ENCODE results near the gene CYBC1.

Gene CYBC1

GRCh38 chr17:82441691-82442487 lies 8.7 kb downstream of the CYBC1 start:
- H3K4me3 ChIP-seq (ENCODE audit: low read depth, low read length), result no peak overlapping the region
- TF ChIP-seq CTCF (IDR thresholded peaks at IDR 0.05; ENCODE audit: borderline replicate concordance, insufficient read depth, low read depth, low read length), result no peak

- TF ChIP-seq CTCF (IDR thresholded peaks at IDR 0.05; ENCODE audit: borderline replicate concordance, insufficient read depth, low read depth, low read length), result no peak
- H3K4me3 ChIP-seq (ENCODE audit: low read depth, low read length), result no peak overlapping the region
These were observed 9.4 kb downstream of the CYBC1 start for GRCh38 chr17:82440991-82441627.

- H3K4me3 ChIP-seq (ENCODE audit: low read depth, low read length), result no peak overlapping the region
- no peak for TF ChIP-seq CTCF (IDR thresholded peaks at IDR 0.05; ENCODE audit: borderline replicate concordance, insufficient read depth, low read depth, low read length)
These were observed 10.0 kb downstream of the CYBC1 start for GRCh38 chr17:82440469-82440981.

- TF ChIP-seq CTCF (IDR thresholded peaks at IDR 0.05; ENCODE audit: borderline replicate concordance, insufficient read depth, low read depth, low read length), result no peak
- H3K4me3 ChIP-seq (ENCODE audit: low read depth, low read length), result no peak overlapping the region
These were observed 10.7 kb downstream of the CYBC1 start for GRCh38 chr17:82439829-82440365.

- no peak for TF ChIP-seq CTCF (IDR thresholded peaks at IDR 0.05; ENCODE audit: borderline replicate concordance, insufficient read depth, low read depth, low read length)
- no peak overlapping the region for H3K4me3 ChIP-seq (ENCODE audit: low read depth, low read length)
These were observed 11.2 kb downstream of the CYBC1 start for GRCh38 chr17:82439194-82439828.

- H3K4me3 ChIP-seq (ENCODE audit: low read depth, low read length), result no peak overlapping the region
- TF ChIP-seq CTCF (IDR thresholded peaks at IDR 0.05; ENCODE audit: borderline replicate concordance, insufficient read depth, low read depth, low read length), result no peak
These were observed 12.0 kb downstream of the CYBC1 start for GRCh38 chr17:82438401-82439193.

Measured in GM12875 (cell line).